HG02571 (cell line): ENCODE measurements around the gene TIAM1.
A peak's percentile ranks its signal among the peaks of the same experiment; 100 is the strongest.

ENCODE experiments used
- ATAC-seq: cut with Tn5 transposase; IDR thresholded peaks from one replicate; pipeline ENCODE4 v1.9.1; 2021; ENCODE audit warnings: mild to moderate bottlenecking, moderate library complexity; ENCODE audit not compliant: unreplicated experiment

TIAM1 gene

DNA sequence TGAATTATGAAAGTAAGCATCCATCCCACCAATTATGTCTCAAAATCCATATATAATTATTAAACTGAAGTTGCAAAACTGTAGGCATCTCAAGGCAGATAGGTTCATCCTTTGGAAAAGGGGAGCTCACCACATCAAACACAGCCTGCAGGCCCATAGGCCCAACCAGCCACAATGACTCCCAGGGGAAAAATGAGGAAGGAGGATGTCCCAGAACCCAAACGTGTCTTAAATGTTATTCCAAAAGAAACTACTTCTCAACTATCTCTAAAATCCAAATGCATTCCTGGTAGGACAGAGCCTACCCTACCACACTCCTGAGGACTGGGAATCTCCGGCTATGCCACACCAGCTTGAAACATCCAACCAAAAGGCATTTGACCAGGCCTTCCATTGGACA lies 12.8 kb downstream of the TIAM1 start:
- no peak for ATAC-seq

DNA sequence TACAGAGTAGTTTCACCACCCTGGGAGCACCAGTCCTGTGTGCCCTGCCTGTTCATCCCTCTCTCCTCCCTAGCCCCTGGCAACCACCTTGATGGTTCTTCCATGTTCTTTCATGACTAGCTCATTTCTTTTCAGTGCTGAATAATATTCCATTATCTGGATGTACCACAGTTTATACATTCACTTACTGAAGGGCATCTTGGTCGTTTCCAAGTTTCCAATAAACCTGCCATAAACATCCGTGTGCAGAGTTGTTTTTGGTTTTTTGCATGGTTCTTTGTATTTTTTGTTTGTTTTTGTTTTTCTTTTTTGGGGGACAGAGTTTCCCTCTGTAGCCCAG lies 13.9 kb downstream of the TIAM1 start:
- no peak for ATAC-seq

DNA sequence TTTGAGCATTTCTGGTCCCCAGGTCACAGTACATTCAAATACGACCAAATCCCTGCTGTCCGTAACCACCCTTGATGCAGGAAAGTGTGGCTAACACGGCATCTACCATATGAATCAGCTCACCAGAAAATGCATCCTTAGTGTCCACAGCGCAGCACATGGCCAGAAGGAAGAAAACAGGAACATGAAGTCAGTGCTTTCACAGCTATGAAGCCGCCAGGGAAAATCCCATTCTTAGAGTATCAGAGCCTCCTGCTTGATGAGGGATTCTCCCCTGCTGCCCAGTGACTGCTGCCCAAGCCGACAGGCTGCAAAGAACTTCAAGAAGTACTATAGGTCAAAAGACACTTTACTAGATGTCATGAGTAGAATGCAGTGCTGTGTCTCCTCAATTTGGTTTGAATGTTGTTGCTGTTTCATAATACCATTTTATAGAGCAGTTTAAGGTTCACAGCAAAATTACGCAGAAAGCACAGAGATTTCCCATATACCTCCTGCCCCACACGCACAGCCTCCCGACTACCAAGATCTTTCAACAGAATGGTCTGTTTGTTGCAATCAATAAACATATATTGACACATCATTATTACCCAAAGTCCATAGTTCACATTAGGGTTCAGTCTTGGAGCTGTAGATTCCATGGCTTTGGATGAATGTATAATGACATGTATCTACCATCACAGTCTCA lies 14.5 kb downstream of the TIAM1 start:
- no peak for ATAC-seq

DNA sequence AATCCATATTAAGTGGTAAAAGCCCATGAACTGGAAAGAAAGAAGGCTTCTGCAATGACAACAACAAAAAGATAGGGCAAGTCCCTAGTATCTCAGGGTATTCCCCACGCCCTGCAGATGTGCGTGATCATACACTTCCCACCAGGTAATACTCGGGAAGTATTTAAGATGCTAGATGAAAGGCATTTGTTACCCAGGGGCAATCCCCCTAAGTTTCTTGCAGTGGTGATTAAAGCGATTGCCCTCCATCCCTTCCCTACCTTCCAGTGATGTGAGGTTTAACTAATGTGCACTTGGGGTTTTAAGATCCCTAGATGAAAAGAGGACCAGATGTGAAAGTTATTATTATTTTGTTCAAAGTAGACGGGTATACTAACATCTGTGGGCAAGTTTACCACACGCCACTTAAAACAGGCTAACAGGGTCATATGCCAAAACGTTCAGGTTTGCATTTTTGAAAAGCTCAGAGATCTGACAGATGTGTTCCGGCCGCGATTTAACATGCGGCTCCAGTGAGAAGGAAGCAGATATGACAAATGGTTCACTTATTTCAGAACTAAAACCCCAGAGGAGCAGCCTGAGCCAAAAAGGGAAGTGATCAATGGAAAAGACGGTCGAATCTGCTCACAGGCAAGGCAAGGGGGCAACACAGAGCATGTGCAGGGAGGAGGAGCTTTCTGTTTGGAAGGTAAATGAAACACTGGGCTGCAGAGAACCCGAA lies 17.4 kb downstream of the TIAM1 start:
- peak; percentile 90 for ATAC-seq

DNA sequence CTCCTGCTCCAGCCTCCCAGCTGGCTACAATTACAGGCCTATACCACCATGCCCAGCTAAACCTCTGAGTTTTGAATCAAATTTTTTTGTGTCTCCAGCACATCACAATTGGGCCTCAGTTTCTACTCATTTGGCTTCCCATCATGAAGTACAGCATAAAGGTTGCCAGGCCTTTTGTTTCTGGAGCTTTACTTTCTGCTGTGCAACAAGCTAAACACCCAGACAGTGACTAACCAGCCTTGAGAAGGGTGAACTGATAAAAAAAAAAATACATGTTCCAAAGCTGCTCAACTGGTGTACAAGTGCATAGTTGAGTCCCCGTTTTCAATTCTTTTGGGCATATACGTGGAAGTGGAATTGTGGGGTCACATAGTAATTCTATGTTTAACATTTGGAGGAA lies 25.1 kb downstream of the TIAM1 start:
- no peak for ATAC-seq

DNA sequence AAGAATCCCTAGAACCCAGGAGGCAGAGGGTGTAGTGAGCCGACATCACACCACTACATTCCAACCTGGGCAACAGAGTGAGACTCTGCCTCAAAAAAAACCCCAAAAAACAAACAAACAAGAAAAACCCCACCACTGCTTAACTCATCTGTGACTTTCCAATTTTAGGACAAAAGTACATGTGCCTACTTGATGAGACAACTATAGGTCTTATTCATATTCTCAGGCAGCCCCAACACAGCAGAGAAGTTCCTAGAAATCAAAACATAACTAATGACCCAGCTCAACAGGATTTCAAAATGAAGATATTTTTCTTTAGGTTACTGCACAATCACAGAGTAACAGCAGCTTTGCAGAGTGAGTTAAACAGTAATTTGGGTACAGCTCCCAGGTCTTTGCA lies 26.4 kb downstream of the TIAM1 start:
- no peak for ATAC-seq

DNA sequence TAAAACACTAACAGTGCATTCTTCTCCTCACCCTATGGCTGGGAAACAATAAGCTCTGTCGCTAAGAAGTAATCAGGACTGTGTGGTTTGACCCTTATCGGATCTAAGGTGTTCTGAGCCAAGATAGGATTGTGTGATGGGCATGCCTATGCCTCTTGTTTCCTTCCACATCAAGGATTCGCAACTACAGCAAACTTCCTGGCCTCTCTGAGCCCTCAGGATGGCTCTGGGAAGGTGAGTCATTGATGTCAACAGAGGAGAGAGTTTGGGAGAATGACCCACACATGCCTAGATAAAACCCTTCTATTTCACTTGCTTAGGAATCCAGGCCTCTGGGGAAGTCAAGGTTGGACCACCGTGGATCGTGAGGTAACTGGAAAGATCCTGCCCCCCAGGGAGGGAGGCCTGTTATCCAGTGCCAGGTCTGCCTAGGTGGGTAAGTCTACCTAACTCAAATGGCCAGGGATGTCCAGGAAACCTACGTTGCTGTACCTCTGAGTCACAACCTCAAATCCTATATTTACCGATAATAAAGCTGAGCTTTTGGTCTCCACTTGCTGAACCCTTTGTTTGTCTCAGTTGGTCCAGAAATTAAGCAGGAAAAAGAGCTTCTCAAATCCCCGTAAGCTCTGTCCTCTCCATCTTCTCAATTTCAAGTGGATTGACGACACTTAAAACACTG lies 27.4 kb downstream of the TIAM1 start:
- ATAC-seq, result no peak

DNA sequence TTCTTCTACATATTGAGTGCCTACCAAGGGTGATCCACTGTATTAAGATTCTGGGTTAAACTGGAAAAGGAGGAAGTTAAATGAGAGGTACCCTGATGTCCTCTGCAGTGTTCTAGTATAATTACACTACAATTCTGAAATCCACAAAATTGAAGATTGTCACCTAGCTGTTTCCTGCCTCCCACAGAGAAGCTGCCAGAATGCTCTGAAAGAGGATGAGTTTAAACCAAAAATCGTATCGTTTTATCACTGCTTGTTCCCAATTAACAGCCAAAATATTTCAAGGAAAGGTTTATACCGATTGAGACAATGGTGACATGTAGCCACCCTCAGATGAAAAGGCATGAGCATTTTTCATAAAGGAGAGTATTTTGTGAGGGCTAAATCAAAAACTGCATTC lies 28.0 kb downstream of the TIAM1 start:
- no peak for ATAC-seq

DNA sequence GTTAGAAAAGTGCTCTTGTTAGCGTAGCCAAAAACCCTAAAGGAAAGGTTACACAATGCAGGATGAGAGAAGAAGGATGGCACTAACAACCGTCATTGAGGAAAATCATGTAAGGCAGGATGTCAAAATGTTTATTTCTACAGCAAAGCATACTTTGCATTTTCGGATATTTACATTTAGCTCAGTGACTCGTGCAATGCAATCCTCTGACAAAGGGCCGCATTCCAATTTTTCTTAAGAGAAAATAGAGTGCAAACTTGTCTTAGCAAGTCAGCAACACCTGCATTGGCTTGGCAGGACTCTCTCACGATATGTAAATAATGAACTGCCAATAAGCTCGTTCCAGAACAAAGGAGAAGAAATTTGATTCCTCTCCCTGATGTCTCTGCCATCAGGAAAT lies 33.3 kb downstream of the TIAM1 start:
- no peak for ATAC-seq

DNA sequence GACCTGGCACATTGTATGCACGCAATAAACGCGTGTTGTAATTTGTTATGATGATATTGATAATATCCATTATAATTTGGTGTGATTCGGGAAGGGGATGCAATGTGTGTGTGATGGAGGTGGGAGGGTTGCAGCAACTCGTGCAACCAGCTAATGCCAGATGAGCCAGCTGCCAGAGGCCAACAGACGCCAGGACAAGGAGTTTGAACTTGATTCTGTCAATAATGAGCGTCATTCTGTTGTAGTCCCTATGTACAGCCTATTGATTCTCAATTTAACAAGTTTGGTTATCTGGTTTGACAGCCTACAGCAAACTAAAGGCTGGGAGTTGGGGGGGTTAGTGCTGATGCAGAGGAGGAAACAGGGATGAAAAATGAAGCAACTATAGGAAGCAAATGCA lies 35.5 kb downstream of the TIAM1 start:
- ATAC-seq, result no peak

DNA sequence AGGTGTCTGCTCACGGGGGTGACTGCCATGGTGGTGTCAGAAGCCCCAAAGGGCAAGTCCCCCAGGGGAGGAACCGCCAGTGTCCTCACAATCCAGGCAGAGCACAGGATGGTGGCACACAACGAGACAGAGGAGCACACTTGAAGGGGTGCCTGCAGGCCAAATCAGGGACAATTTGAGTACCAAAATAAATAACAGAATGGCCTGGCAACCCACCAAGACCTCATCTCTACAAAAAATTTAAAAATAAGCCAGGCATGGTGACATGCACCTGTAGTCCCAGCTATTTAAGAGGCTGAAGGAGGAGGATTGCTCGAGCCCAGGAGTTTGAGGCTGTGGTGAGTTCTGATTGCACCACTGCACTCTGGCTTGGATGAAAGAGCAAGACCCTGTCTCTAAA lies 38.2 kb downstream of the TIAM1 start:
- ATAC-seq, result no peak

DNA sequence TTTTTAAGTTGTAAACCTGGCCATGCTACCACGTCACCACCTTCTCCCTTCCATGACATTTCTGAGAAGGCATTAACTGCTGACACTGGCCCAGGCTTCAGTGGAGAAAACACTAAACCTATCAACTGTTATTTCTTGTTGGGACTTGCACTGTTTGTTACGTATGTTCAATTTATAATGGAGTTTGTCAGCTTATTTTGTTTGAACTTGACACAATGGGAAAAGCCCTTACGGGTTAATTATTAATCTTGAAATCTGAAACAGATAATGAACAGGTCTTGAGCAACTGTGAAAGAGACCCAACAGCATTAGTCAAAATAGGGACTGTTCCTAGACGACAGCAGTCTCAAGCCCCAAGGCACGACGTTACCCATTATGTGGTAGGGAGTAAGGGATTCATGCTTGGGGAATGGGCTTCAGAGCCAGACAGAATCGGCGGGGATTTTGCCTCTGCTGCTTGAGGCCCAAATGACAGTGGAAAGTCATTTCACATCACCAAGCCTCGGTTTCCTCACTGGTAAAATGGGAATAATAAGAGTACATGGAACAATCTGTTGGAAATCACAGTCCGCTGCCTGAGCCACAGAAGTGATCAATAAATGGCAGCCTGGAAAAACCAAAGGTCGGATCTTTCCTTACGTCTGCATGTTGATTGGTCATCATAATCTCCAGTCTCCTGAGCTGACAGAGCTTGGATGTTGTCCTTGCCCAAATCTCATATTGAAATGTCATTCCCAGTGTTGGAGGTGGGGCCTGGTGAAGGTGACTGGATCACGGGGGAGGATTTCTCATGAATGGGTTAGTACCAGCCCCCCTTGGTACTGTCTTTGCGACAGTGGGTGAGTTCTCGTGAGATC lies 44.5 kb downstream of the TIAM1 start:
- ATAC-seq, result peak; percentile 79

DNA sequence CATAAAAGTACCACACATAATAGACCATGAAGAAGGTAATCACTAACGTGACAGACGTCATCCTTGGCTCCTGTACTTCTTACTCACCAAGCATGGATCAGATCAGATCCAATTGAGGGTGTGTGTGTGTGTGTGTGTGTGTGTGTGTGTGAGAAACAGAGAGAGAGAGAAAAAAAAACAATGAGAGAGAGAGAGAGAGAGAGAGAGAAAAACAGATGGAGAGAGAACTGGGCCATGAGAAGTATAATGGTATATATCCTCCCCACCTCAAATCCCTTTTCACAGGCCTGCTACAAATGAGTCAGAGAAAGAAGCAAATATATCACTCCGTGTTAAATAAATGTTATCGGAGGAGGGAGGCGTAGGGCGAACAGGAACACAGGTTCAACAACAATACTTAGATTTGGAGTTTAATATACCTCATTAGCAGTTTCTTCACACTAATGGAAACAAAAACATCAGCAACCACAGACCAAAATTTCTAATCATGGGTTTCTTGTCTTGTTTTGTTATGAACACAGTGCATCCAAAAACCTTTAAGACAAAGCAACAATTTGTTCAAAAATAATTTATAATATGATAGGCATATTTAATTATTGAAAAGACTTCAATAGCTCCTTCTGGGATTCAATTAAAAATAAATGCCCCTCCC lies 45.3 kb downstream of the TIAM1 start:
- no peak for ATAC-seq

DNA sequence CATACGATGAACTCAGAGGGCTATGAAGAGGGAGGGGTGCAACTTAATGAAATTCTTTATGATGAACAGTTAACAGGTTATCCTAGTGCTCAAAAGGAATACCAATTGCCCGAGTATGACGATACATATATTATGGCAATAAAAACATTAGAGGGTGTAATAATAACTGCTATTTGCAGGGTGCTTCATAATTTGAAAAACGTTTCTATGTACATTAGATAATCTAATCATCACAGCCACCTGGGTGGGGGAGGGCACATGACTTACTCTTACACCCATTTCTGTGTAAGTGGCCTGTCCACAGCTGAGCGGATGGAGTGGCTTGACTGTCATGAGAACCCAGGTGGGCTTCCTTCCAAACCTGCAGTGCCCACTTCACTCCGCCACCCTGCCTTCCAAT lies 46.3 kb downstream of the TIAM1 start:
- ATAC-seq, result no peak

DNA sequence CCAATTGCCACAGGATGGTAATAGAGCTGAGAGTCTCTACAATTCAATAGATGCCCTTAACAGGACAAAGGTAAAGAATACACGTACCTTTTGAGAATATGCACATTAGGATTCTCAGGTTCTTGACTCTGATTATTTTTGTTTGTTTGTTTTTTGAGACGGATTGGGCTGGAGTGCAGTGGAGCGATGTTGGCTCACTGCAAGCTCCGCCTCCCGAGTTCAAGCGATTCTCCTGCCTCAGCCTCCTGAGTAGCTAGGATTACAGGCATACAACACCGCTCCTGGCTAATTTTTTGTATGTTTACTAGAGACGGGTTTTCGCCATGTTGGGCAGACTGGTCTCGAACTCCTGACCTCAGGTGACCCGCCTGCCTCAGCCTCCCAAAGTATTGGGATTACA lies 48.4 kb downstream of the TIAM1 start:
- no peak for ATAC-seq

DNA sequence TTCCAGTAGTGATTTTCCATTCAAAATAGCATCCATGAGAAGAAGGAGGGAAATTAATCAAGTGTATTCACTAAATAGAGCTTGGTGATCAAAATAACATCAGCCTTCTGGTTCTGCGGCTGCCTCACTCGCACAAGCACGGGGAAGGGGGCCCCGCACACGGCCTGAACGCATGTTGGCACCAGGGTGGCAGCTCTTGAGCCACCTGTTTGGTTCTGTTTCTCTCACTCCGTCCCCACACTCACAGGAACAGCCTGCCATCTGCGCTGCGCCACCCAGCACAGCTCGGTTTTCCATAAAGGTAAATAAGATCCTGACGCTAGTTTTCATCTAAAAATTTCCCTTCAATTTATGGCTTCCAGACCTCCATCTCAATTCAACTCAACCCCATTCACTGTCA lies 49.4 kb downstream of the TIAM1 start:
- no peak for ATAC-seq

DNA sequence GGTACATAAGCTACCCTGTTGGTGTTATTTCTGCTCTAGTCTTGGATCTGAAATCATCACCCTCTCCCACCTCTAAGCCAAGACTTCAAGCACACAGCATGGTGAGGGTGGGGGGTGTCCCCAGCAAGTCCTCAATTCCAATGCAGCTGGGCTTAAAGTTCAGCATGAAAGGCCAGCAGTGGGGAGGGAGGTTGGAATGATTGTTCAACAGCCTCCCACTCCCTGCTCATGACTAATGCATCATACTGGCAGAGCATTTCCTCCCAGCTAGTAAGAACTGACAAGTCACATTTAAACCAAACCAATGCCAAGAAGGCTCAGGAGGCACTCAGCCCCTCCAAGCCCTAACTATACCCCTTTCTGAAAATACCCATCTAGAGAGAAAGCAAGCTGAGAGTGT lies 50.1 kb downstream of the TIAM1 start:
- ATAC-seq, result no peak

DNA sequence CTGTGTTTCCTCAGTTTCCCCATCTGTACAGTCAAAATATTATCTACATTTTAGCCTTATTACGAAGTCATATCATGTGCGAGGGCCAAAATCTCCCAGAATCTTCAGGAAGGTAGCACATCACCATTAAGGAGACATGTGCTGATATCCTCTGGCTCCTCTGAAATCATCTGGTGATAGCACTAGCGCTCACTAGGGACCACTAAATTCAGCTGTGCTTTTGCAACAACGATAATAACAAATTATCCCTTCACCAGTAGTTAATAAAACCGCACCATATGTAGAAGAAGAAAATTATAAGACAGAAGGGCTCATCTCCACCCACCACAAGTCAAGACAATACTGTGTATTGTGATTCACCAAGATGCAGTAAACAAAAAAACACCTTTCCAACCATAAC lies 53.3 kb downstream of the TIAM1 start:
- ATAC-seq, result no peak

DNA sequence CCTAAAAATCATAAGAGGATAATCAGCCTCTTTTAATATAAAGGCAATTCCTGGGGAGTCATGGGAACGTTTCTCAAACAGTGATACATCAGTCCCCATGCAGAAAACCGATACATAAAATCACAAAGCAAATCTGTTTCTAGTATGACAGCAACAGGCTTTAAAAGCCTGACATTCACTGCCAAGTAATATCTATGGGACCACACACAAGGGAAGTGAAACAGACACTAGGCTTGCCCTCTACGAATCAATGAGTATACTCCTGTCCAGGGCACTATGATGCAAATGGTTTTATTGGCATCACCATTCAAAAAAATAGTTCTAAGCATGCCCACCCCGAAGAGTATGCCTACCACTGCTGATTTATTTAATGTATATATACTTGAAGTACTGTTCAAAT lies 54.4 kb downstream of the TIAM1 start:
- ATAC-seq, result no peak

DNA sequence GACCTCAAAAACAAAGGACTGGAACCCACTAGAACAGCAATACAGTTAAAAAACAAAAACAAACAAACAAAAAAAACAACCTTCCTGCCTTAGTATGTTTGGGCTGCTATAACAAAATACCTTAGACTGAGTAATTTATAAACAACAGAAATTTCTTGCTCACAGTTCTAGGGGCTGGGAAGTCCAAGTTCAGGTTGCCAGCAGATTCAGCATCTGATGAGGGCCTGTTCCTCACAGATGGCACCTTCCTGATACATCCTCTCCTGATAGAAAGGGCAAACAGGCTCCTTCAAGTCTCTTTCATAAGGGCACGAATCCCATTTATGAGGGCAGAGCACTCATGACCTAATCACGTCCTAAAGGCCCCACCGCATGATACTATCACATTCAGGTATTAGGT lies 55.9 kb downstream of the TIAM1 start:
- ATAC-seq, result no peak

DNA sequence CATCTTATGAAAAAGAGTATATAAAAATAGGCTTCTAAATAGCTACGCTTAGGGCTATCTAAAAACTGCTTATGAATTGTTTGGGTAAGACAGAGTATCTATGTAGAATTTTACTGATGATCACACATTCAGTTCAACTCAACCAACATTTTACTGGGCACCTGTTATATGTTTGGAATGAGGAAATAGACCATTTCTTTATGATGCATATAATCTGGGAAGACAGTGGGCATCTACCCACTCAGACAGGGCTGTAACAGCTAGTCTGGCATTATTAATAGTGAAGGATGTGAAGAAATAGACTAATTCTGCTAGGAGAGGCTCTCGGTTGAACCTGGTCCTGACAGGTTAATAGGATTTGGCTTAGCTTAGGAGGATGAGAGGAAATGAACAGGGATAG lies 56.9 kb downstream of the TIAM1 start:
- no peak for ATAC-seq
